HT1080 (cell line): ENCODE data around the gene PIEZO1. TPM values are rescaled to one million over a fixed set of nuclear protein-coding genes. Genes with fewer than 3 reads are reported as not detected.
"Not testable (repeated sequence)": the region's sequence is repeated elsewhere in the genome, so short reads cannot be mapped to it uniquely, and the experiment has no call there.

Source experiments
- DNase-seq: peaks from one replicate; pipeline ENCODE4 v3.0.0-alpha.2; 2015; ENCODE audit warnings: low read depth
- total RNA-seq: library from RNA; depleted of rRNA; stranded (reverse); fragments of >200 nt; shearing (Covaris generic); gene quantifications from 2 replicates; pipeline ENCODE4 v1.2.3, GENCODE V29; 2014

The PIEZO1 gene
- total RNA-seq, 1 experiment from 2014 or later: 159 TPM

DNA sequence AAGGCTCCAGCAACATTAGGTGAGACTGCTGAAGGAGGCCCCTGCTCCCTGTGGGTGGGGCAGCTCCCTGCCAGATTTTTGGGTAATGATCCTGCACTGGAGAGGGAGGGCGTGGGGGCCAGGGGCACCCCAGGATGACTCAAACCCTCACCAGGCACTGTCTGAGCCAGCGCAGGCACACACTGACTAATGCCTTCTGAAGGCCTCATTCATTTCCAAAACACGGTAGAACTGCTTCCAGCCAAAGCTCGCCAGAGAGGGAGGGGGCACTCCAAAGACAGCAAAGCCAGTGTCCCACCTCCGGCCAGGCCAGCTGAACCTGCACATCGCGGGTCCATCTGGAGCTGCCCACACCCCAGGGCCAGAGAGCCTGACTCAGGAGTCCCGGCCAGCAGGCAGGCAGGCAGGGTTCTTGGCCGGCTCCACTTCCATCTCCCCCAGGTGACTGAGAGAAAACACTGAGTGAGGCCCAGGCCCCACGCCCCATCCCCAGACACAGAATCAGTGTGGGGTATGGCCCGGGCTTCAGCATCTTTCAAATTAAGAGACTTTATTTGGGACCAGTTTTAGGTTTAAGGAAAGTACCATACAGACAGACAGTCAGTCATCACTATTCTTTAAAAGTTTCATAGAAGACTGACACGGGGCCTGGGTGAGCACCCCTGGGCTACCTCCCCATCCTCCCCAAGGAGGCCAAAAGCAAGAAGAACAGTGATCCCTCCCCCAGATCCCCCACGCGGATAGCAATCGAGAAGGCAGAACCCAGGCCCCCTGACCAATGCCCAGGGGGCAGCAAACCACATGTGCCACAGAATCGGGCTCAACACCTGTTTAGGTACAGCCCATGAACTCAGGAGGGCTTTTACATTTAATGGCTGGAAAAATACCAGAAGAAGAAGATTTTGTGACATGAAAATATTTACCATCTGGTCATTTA is 2.3 kb downstream of the PIEZO1 start:
- DNase-seq: peak; percentile 76

DNA sequence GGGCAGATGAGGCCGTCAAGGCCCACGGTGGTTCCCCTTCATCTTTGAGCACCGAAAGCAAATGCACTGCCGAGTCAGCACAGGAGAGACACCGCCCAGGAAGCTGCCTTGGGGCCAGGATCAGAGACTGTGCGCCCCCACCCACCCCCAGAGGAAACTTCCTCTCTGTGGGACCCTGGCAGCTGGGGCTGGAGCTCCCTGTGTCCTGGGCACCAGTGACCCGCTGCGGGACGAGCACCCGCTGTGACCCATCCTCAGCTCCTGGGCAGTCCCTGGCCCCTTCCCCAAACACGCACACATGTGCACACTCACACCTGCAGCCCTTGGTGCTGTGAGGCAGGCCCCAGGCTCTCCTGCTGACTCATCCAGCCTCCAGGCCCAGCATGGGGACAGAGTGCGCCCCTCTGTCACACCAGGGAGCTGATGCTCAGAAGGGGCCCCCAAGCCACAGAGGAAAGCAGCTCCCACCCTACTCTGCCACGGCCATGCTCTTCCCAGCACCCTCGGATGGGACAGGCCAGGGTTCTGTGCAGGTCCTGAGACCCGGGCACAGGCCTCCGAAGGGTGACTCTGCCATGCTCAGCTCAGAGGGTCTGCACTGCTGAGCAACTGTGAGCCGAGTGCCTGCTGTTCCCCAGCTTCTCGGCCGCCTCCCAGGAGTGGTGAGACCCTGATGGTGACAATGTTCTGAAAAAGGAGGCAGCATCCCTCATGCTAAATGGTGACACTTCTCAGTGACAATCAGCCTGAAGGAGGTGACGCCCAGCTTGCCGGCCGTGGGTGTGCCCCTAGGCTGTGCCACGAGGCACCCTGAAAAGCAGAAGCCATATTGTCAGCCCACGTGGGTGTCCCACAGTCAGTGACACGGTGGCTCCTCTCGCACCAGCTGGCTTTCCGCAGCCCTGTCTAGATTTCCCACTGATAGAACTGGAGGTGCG is 3.6 kb downstream of the PIEZO1 start:
- DNase-seq: no peak

DNA sequence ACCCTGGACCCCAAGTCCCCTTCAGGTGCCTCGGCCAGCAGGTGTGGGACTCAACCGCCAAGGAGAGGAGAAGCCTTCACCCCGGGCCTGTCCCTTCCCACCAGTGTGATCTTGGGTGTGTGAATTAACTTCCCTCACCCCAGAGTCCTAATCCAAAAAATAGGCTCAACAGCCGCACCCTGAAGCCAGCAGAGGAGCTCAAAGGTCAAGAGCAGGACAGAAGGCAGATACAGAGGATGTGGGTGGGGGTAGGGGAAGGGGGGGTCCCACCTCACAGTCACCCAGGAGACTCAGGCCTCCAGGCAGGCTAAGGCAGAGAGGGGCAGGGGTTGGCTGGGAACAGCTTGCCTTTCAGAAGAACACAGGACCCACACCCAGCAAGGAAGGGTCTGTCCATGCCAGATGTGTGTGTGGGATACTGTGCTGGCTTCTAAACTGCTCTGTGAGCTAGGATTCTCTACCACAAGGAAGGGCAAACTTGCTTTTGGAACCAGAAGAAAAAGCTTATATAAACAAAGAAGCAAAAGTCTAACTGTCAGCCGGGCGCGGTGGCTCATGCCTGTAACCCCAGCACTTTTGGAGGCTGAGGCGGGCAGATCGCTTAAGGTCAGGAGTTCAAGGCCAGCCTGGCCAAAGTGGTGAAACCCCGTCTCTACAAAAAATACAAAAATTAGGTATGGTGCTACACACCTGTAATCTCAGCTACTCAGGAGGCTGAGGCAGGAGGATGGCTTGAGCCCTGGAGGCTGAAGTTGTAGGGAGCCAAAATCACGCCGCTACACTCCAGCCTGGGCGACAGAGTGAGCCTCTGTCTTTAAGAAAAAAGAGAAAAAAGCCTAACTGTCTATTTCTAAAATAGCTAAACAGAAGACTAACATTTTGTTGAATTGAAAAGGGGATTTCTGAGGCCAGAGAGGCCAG is 4.6 kb downstream of the PIEZO1 start:
- no peak for DNase-seq

DNA sequence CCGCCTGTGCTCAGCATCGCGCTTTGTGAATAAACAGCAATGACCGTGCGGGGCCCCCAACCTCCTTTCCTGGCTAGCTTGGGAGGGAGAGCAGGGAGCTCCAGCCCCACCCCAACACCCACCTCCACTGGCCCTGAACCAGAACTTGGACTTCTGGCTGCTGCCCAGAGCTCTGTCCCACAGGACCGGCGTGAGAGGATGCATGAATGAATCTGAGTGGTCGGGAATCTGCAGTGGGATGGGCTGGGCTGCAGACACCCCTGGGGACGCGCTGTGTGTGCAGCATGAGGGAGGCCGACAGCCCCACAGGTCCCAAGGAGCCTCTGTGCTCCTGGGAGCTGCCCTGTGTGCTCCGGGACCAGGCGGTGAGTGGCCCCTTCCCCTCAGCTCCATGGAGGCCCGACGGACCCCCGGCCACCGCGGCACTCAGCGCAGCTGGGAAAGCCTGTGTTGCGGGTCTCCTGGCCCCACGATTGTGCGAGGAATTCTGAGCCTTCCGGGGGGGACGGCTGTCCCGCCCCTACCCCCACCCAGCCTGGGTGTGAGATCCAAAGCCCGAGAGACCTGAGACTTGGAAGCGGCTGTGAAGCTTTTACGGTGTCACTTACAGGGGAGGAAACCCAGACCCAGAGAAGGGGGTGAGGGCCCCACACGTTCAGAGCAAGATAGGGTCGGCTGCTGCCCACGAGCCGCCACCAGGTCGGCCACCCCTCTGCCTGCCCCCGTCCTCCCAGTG is 5.4 kb downstream of the PIEZO1 start:
- no peak for DNase-seq

DNA sequence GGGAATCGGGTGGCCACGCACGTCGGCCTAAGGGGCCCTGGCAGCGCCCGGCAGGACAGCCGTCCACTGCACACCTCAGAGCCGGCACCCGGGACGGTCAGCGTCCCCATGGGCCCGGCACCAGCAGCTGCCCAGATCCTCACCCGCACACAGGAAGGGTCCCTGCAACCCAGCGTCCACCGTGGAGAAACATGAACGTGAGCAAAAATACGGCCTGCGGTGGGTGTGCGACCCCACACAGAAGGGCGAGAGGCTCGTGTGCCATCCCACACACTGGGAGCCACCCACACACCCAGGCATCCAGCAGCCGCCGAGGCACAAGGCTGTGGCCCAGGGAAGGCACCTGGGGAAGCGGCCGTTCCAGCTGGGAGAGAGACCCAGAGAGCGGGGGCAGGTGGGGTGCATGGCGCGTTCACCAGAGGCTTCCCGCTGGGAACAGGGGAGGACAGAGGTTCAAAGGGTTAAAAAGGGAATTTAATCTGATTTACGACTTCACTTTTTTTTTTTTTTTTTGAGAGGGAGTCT is 6.4 kb downstream of the PIEZO1 start:
- DNase-seq: no peak

DNA sequence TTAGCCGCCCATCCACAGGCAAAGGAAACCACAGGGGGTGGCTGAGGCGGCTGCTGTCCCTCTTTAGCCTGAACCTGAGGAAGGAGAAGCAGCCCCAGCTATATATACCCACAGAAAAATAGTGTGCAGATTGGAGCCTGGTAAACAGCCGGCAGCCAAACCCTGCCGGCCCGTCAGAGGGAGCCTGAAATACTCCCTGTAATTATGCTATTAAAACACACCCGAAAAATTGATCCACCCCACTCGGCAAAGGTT is 6.8 kb downstream of the PIEZO1 start:
- no peak for DNase-seq

DNA sequence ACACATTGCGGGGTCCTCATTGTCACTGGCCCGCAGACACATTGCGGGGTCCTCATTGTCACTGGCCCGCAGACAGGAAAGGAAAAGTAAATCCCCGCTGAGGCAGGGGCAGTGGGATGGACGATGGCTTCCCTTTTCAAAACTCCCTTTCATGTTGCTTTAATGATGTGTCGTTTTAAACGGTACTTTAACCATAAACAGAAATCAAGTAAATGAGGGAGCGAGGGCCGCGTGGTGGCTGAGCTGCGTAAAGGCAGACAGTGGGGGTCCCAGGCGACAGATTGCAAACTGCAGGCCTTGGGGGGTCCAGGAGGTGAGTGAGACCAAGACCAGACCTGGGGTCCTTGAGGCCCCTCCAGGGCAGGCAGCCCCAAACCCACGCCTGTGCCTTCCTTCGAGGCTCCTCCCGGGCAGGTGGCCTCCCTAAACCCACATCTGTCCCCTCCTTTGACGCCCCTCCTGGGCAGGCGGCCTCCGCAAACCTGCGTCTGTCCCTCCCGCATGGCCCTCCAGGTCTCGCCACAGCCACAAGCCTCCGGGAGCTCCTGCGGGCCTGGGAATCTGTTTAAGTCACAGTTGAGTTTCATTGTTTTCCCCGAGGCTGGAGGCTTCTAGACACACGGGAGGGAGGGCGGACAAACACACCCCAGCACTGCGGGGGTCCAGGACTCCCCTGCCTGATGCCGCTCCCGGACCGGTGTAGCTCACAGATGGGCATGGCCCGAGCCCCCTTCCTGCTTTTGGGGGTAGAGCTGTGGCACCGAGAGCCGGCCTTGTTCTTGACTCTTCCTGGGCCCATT is 7.3 kb downstream of the PIEZO1 start:
- DNase-seq: no peak

DNA sequence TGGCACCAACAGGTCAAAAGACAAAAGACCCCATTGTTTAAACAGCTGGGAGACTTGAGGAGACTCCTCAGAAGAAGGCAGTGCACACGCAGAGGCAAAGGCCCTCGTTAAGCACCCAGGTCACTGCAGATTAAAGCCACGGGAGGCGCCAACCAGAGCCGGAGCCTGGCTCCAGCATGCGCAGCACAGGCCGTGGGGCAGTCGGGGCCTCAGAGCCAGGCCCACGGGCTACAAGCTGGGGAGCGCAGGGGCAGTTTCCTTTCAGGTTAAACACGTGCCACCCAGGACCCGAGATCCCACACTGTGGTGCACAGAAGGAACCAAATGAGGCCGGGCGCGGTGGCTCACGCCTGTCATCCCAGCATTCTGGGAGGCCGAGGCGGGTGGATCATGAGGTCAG is 9.2 kb downstream of the PIEZO1 start:
- DNase-seq: no peak

DNA sequence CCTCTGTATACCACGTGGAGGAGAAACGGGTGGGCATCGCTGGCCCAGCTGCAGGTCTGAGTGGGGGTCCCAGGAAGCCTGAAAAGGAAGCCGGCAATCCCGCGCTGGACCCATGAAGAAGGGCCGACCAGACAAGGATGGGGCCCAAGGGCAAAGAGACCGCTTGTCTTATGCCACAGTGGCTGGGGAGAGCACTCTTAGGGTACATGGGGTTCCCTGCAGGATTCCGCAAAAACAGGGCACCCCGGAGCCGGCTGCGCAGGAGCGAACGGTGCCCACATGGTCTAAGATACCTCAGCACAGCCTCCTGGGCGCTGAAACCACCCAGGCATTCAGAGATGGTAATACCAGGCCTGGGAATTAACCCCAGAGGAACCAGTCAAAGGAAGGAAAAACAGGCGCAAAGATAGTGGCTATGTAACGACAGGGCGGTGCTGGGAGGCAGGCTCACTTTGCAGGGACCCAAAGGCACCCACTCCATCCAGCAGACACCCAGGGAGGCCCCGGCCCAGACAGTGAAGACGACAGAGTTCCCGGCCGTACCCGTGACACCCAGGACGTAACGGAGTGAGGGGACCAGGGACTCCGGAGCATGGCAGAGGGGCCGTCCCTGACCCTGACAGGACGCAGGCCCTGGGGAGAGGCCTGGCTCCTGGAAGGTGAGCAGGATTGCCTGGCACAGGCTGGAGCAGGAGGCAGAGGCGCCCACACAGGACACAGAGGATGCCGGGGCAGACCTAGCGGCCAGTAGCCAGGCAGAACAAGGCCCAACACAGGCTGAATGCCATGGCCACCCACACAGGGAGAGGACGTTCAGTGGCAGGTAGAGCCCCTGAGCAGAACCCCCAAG is 10.3 kb downstream of the PIEZO1 start:
- no peak for DNase-seq

DNA sequence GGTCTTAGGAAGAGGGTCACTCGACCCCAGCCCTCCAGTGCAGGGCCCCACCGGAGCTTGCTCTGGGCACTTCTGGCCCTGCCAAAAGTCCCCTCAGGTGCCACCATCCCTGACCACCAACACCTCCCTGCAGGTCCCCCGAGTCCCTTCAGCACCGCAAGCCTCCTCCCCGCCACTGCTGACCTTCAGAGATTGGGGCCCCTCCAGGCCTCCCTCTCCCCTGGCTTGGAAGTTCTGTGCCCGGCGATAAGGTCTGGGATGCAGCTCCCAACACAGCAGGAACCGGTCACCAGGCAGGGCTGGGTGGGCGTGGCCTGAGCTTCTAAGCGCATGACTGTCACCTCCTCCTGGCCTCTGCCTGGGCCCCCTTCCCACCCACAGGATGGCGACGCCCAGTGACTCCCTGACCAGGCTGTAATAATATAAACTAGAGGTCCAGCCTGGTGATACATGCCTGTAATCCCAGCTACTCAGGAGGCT is 11.2 kb downstream of the PIEZO1 start:
- peak; percentile 80 for DNase-seq

DNA sequence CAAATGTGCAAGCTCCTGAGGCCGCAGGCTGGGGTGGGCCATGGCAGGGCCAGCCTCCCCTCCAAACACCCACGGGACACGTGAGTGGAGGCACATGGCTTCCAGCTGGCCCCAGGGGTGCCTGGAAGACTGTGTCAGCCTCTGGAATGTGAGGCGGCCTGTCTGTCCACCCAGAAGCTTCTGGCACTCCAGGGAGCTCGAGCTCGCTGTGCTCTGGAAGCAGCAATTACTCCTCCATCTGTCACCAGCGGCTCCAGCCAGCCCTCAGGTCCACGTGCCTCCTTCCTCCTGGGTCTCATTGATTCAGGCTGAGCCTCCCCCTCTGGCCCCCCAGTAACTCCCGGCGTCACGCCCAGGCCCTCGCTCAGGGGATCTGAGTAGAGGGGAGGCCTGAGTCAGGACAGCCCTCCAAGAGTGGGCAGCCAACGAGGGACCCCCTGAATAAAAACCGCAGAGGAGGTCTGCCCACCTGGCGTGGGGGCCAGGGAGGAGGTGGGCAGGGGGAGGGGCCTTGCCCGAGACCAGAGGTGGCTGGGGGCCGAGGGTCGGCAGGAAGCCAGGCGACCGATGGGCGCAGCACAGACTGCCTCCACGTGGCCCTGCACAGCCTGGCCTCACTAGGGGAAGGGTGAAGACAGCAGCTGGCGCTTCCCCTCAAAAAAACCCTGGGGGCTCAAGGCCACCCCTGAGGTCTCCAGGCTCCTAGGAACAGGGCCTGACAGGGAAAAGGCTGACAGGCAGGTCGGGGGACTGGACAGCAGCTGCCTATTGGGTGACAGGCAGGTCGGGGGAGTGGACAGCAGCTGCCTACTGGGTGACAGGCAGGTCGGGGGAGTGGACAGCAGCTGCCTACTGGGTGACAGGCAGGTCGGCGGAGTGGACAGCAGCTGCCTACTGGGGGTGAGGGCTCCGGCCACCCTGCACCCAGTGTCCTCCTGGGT is 11.9 kb downstream of the PIEZO1 start:
- no peak for DNase-seq

DNA sequence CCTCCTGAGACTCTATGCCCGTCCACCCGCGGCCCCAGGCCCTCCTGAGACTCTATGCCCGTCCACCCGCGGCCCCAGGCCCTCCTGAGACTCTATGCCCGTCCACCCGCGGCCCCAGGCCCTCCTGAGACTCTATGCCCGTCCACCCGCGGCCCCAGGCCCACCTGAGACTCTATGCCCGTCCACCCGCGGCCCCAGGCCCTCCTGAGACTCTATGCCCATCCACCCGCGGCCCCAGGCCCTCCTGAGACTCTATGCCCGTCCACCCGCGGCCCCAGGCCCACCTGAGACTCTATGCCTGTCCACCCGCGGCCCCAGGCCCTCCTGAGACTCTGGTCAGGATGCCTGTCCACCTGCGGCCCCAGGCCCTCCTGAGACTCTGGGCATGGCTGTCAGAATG is 13.2 kb downstream of the PIEZO1 start:
- DNase-seq: not testable (repeated sequence)

DNA sequence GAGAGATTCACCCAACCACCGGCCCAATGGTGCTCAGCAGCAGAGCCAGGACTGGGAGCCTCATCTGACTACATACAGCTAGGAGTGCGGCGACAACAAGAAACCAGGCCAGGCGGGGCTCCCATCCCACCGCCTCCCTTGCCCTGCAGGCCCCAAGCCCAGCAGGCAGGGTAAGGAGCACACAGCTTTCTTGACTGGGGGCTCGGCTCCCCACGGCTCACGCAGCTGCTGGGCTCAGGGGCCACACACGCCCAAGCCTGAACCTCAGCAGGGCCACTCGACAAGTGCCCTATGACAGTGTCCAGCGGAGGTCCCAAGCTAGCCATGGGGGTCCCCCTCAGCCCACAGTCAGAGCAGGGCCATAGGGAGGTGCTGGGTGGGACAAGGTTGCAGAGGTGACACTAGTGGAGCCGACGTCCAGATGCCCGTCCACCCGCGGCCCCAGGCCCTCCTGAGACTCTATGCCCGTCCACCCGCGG is 13.7 kb downstream of the PIEZO1 start:
- DNase-seq: no peak

DNA sequence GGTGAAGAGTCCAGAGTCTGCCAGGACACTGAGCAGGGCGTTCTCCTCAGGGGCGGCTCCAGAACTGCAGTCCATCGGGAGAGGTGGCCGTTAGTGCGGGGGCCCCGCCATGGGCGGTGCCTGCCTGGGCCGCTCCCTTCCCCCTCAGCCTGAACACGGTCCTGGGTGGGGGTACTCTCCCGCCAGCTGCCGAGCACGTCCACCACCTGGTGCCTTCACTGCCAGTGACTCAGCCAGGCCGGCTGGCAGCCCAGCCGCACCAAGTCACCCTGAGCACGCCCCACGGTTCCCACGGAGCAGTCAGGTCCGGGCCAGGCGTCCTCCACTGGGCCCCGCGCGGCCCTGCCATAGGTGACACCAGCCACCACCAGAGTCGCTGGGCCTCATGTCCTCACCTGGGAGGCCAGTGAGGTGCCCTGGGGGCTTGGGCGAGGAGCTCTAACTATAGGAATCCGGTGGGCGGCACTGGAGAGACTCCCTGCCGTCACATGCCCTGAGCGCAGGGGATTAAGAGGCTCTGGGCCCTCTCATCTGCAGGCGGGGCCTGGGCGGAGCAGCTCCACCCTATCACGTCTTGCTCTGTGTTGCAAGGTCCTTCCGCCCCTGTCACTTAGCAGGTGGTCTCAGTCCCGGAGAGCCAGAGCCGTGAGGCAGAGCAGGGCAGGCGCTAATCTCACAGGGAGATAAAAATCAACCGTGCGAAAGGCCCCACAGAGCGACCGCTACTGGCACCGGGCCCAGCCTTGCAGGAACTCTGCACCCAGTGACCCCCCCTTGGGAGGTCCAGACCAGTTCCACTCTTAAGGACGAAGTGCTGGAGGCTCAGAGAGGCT is 14.3 kb downstream of the PIEZO1 start:
- DNase-seq: no peak

DNA sequence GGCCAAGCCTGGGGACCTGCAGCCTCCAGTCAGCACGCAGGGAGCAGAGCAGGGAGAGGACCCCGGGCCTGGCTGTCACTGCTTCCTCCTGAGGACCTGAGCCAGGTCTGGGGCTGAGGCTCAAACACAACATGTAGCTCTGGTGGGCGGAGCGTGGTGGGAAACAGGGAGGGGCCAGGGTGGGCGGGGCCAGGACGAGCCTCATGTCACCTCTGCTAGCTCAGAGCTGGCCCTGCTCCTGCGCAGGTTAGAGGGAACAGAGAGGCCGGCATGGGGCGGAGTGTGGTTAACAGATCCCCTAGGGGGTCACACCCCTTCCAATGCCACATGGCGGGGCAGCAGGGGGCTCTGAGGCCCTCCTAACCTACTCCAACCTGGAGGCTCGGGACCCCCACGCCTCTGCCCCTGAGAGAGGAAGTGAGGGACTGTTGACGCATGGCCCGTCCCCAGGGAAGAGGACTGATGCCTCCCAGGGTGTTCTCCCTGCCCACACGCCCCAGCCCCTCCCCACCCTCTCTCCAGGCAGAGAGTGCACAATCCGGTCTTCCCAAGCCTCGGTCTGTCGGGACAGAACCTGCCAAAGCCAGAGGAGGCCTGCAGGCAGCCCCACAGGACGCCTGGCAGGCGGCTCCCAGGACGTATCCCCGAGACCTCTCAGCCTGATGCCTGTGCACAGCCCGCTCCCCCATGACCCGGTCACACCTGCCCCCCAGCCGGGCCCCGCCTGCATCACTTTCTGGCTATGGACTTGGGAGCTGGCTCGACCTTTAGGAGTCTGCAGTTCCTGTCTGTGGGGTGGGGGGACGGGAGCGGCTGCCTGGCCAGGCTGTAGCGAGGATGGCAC is 15.2 kb downstream of the PIEZO1 start:
- no peak for DNase-seq
